Activated T-cell treated with anti-CD3 and anti-CD28 coated beads, Interleukin-2, amount 50 U/mL, for 4 hours (primary cell): ENCODE measurements around the gene TBXAS1. TPM values are rescaled to one million over a fixed set of nuclear protein-coding genes. Genes with fewer than 3 reads are reported as not detected.

Experiments
- total RNA-seq, 3 donors: library from RNA; stranded (reverse); gene quantifications; one replicate each; pipeline ENCODE4 v1.2.1, GENCODE V29; 2021

TBXAS1 gene
- total RNA-seq, 3 donors from 2014 or later: 1.7 to 4.1 (median 4.0) TPM

Other genes with a start within 250 kb of the TBXAS1 start
- 10 to 100 TPM; 20.3 to 26.8 (median 26.1) TPM for gene HIPK2, start 51.3 kb upstream of the TBXAS1 start, total RNA-seq
- gene PARP12, start 233.7 kb downstream of the TBXAS1 start, total RNA-seq: 10 to 100 TPM; 13.6 to 18.6 (median 14.5) TPM